CD4-positive, alpha-beta T cell treated with Interleukin-17A for 4 hours (primary cell): ENCODE measurements around the gene SMYD1.

Source experiments
- DNase-seq: peaks from one replicate; pipeline ENCODE4 v3.0.0-alpha.2; 2020; ENCODE audit warnings: mixed read lengths

Gene SMYD1

GRCh38 chr2:88057437-88057844 is 10.2 kb upstream of the SMYD1 start:
- no peak for DNase-seq

GRCh38 chr2:88058191-88058590 is 9.4 kb upstream of the SMYD1 start:
- no peak for DNase-seq

GRCh38 chr2:88059979-88060906 is 7.4 kb upstream of the SMYD1 start:
- peak; percentile 49 for DNase-seq

GRCh38 chr2:88060907-88061275 is 6.7 kb upstream of the SMYD1 start:
- no peak for DNase-seq

- no peak for DNase-seq
Observed at GRCh38 chr2:88061295-88061694, 6.3 kb upstream of the SMYD1 start.

GRCh38 chr2:88066543-88066942 is 1.1 kb upstream of the SMYD1 start:
- DNase-seq: no peak

- DNase-seq: no peak
Observed at GRCh38 chr2:88067189-88067588, 436 bp upstream of the SMYD1 start.

- DNase-seq: no peak
Observed at GRCh38 chr2:88068044-88068443, 419 bp downstream of the SMYD1 start.

GRCh38 chr2:88069117-88069516 is 1.5 kb downstream of the SMYD1 start:
- no peak for DNase-seq

- no peak for DNase-seq
Observed at GRCh38 chr2:88070055-88070454, 2.4 kb downstream of the SMYD1 start.

- DNase-seq: no peak
Observed at GRCh38 chr2:88071365-88071764, 3.7 kb downstream of the SMYD1 start.

GRCh38 chr2:88074150-88074549 is 6.5 kb downstream of the SMYD1 start:
- no peak for DNase-seq

- no peak for DNase-seq
Observed at GRCh38 chr2:88074854-88075292, 7.2 kb downstream of the SMYD1 start.

GRCh38 chr2:88077080-88077479 is 9.5 kb downstream of the SMYD1 start:
- no peak for DNase-seq

GRCh38 chr2:88078643-88079172 is 11.1 kb downstream of the SMYD1 start:
- DNase-seq: no peak

- no peak for DNase-seq
Observed at GRCh38 chr2:88080545-88080944, 12.9 kb downstream of the SMYD1 start.

GRCh38 chr2:88081924-88082608 is 14.4 kb downstream of the SMYD1 start:
- DNase-seq: no peak

GRCh38 chr2:88082781-88083180 is 15.2 kb downstream of the SMYD1 start:
- no peak for DNase-seq

GRCh38 chr2:88085099-88085498 is 17.5 kb downstream of the SMYD1 start:
- DNase-seq: no peak

- DNase-seq: no peak
Observed at GRCh38 chr2:88085602-88086001, 18.0 kb downstream of the SMYD1 start.

- no peak for DNase-seq
Observed at GRCh38 chr2:88086401-88086800, 18.8 kb downstream of the SMYD1 start.

- DNase-seq: no peak
Observed at GRCh38 chr2:88087073-88087472, 19.4 kb downstream of the SMYD1 start.

GRCh38 chr2:88087763-88088162 is 20.1 kb downstream of the SMYD1 start:
- DNase-seq: no peak

GRCh38 chr2:88088999-88089398 is 21.4 kb downstream of the SMYD1 start:
- no peak for DNase-seq
